SKM-1 (cell line): ENCODE measurements around the gene VPS4B.

ENCODE experiments used
- DNase-seq: peaks from one replicate; lab custom pipeline; 2025; ENCODE audit not compliant: unreplicated experiment; lab: John Stamatoyannopoulos, UW

The VPS4B gene

DNA sequence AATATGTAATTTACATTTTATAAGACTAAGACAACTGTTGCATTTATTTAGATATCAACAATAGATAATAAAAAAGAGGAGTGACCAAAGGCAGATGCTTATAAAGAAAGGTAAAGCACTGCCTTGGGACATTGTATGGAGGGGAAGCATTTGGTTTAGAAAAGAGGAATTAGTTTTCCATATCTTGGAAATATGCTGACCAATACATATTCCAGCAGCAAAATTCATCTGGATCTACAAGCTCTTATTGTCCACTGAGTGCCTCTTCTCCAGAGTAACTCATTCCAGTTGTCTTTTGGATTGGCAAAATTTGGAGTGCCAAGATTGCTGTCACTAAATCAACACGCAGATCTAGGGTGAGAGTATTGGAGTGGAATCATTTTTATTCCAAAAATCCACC is 8.9 kb upstream of the VPS4B start:
- no peak for DNase-seq

DNA sequence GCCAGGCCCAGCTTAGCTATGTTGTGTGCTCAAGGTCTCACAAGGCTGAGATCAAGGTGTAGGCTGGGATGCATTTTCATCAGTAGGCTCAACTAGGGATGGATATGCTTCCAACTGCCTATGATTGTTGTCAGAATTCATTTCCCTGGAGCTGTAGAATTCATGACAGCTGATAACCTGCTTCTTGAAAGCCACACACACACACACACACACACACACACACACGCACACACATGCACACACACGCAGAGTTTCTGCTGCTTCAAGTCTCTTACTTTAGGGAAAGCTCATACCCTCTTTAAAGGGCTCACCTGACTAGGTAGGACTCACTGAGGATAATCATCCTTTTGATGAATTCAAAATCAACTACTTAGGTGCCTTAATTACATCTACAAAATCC is 8.2 kb upstream of the VPS4B start:
- DNase-seq = no peak

DNA sequence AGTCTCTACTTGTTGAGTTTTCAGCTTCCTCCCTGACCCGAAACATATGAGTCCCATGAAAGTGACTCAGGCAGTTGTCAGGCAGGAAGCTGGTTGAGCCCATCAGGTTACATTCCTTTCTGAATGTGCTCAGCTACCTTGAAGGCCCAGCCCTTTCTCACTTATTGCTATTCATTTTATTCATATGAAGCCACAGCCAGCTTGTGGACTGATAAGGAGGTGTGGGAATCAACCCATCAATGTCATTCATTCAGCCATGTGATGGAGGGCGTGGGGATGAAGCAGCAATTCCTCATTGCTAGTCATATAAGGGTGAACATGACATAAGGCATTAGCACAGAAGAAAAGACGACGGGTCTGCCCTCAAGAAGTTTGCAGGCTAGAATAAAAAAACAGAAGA is 5.3 kb upstream of the VPS4B start:
- DNase-seq = no peak

DNA sequence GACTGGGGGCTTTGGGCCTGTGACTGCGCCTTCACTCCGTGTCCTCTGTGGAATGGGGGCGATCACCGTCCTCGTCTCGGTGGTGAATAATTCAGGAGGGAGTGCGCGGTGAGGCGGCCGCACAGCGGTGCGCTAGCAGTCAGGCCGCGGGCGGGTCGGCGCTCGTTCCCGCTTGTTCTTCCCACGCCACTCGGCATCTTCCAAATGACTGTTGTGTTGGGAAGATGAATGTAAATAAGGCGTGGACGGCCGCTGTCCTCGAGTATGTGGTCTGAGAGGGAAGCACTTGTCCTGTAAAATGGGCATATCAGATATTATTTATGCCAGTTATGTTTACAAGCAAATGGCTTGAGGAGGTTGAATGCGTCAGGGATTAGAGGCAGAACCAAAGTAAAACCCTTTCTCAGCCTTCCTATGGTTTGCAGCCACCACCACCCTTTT is 608 bp upstream of the VPS4B start:
- DNase-seq = no peak

- no peak for DNase-seq
Measured at GRCh38 chr18:63421514-63421913, 762 bp downstream of the VPS4B start.

DNA sequence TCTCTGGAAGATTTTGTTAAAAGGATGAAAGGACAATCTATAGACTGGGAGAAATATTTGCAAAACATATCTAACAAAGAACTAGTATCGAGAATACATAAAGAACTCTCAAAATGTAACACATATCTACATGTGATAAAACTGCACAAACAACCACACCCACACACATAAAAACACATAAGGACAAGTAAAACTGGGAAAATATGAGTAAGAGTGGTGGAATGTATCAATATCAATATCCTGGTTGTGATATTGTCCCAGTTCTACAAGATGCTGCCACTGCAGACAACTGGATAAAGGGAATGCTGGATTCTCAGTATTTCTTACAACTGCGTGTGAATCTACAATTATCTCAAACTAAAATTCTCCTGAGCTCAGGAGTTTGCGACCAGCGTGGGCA is 9.3 kb downstream of the VPS4B start:
- DNase-seq = no peak

DNA sequence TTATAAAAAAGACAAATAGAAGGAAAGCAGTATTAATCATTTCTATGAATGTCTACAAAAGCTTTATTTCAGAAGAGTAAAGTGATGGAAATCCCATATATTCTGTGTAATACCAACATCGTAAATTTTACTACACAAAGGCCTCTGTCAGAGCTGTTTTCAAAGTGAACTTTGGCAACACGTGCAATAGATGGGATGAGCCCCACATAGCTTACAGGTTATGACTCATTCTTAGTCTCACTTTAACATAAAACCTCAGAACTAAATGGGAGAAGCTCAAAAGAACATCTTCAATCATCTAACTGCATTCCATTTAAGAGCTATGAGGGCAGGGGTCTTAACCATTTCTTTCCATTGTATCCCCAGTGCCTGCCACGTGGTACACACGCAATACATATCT is 11.5 kb downstream of the VPS4B start:
- DNase-seq = no peak

GRCh38 chr18:63409301-63409700 is 13.0 kb downstream of the VPS4B start:
- no peak for DNase-seq

DNA sequence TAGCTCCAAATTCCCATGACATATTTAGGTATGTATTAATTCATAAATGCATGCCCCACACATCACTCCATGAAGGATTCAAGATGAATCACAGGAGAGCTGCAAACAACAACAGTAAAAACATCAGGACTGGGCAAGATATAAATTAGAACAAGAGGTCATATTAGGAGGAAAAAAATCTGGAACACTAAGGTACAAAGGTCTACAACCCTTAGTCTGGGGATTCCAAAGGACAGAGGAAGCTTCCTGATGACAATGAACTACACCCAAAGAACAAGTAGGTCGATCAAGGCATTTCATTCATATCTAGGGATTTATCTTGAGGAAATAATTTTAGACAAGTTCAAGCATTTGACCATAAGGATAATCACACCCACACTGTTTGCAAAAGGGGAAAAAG is 14.5 kb downstream of the VPS4B start:
- DNase-seq = no peak

DNA sequence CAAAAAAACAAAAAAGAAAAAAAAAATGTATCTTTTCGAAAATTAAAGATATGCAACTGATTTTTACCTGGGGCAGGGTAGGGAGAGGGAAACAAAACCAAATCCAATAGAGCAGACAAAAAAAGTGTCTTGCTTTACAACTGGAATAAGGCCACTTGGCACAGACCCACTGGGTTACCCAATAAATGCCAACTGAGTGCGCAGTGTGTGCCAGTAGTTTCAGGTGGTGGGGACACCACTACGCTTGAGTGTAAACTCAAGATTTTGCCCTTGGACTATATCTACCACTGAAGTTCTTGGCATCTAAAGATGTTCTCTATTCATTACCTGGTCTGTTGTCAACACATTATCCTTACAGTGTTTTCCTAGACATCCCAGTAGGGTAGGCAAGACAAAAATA is 16.3 kb downstream of the VPS4B start:
- no peak for DNase-seq

- no peak for DNase-seq
Measured at GRCh38 chr18:63402246-63403162, 19.8 kb downstream of the VPS4B start.

GRCh38 chr18:63399300-63399699 is 23.0 kb downstream of the VPS4B start:
- no peak for DNase-seq

- DNase-seq = no peak
Measured at GRCh38 chr18:63397349-63397748, 24.9 kb downstream of the VPS4B start.

DNA sequence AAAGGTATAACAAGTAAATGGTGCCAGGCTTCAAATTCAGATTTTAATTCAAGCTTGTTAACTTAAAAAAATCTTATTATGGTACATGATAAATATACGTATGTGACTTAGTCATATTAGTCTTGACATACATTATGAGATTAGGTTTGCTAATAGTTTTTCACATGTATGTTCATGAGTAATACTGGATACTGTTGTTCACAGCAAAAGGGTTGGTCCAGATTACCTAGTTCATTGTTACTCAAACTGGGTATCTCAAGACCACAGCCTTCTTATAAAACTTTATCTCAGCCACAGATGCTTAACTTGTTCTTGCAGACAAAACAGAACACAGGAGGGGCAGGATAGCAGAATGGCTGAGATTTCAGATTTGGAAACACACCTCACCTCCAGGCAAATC is 26.8 kb downstream of the VPS4B start:
- no peak for DNase-seq

DNA sequence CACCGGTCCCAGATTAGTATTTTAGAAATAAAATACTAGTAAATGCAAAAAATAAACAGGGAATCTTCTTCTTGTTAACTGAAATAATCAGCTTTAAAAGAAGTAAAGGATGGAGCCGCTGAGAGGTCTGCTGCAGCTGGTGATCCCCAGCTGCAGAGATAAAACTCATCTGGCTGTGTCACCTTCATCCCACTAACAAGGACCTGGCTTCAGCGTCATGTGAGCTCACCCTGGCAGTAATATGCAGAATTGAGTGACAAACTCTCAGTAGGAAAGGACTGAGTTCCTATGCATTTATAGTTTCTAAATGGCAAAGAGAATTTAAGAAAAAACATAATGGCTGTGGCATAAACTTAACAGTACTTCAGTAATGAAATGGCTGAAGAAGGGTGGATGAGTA is 27.3 kb downstream of the VPS4B start:
- DNase-seq = no peak

DNA sequence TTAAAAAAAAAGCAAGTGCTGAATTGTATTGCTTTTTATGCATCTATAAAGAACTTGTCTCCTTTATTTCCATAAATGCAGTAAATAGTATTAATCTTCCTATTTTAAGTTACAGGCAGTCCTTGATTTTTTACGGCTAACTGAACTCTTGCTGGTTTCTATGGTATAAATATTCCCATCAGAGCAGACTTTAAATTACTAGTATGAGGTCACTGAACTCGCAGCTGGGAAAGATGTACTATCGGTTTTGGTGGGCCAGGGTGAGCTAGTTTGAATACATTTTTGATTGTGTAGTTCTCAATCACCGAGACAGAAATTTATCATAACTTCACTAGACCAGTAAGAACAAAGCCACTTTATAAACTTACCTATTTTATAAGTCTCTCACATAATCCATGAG is 34.4 kb downstream of the VPS4B start:
- no peak for DNase-seq

DNA sequence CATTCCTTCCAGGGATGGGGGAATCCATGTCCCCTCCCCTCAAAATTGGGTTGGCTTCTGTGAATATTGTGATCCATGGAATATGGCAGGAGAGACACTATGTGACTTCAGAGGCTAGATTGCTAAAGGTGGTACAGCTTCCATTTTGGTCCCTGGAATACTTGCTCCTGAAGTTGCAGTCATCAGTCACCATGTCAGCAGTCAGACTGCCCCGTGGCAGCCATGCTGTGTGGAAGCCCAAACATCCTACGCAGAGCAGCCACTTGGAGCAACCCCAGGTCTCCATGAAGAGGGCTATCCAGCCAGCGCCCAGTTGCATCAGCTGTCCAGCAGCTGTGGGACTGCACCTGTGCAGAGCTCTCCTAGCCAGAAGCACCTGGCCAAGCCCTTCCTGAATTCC is 39.4 kb downstream of the VPS4B start:
- no peak for DNase-seq

DNA sequence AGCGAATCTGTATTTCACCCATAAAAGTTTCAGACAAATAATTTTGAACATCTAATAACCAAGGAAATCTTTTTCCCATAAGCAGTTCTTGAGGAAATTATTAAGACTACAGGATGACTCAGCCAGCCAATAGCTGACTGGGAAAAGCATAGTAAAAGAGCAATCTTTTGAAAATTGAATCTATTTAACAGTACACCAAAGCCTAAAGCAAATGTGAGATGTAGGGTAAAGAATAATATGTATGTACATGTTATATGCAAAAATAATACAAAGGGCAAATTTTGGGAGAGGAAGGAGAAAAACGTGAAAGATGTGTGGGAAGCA is 42.7 kb downstream of the VPS4B start:
- DNase-seq = no peak

GRCh38 chr18:63378919-63379638 is 43.2 kb downstream of the VPS4B start:
- no peak for DNase-seq

DNA sequence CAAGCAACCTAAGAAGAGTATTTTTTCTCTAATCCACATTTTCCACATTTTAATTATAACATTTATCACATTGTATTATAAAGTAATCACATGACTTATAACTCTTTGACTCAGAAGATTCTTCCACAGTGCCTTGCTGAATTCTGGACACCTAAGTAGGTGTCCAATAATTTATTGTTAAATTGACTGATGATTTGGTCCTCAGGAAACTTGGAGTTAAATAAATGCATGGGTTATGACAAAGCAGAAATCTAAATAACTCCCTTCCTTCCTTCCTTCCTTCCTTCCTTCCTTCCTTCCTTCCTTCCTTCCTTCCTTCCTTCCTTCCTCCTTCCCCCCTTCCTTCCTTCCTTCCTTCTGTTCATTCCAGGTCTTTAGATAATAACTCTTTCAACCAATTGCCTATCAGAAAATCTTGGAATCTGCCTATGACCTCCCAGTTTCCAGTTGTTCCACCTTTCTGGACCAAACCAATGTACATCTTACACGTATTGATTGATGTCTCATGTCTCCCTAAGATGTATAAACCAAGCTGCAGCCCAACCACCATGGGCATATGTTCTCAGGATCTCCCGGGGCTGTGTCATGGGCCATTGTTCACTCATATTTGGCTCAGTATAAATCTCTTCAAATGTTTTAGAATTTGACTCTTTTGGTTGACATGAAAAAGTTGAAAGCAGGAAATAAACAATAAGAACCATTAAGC is 44.8 kb downstream of the VPS4B start:
- DNase-seq = no peak

GRCh38 chr18:63376538-63376937 is 45.7 kb downstream of the VPS4B start:
- DNase-seq = no peak

DNA sequence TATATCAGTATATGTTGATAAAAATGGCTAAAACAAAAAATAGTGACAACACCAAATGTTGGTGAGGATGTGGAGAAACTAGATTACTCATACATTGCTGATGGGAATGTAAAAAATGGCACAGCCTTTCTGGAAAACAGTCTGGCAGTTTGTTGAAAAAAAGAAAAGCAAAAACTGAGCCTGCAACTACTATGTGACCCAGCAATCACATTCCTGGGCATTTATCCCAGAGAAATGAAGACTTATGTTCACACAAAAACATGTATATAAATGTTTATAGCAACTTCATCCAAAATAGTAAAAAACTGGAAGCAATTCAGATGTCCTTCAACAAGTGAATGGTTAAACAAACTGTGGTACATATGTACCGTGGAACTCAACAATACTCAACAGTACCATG is 47.7 kb downstream of the VPS4B start:
- DNase-seq = no peak
